VCaP (cell line): Measurements from ENCODE around the gene CACHD1.

ENCODE experiments used
- H3K27ac ChIP-seq: fragments of 450-650 bp; 2 replicates; pipeline ENCODE4 v1.5.1; 2017
- TF ChIP-seq, protein P1 (sequence below): fragments of 450-650 bp; conservative IDR thresholded peaks from 2 replicates; pipeline ENCODE4 v1.5.1; 2017; ENCODE audit warnings: mild to moderate bottlenecking, moderate library complexity

The CACHD1 gene

DNA sequence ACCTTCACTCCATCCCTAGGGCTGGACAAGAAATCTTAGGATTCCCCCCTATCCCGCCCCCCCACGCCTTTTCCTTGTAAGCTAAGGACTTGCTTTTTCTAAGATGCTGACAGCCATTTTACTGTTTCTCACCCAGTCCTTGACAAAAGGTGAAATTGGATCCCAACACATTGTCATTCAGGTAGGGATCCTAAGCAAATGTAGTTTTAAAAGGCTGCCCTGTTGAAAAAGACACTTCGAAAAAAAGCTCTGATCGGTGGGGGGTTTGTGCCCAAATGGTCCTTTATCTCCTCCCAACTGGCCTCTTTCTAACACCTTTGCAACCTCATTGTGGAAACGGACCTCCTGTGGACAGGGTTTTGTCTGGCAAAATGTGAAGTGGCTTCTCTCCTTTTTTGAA, 2.9 kb downstream of the CACHD1 start:
- TF ChIP-seq, protein P1, sequence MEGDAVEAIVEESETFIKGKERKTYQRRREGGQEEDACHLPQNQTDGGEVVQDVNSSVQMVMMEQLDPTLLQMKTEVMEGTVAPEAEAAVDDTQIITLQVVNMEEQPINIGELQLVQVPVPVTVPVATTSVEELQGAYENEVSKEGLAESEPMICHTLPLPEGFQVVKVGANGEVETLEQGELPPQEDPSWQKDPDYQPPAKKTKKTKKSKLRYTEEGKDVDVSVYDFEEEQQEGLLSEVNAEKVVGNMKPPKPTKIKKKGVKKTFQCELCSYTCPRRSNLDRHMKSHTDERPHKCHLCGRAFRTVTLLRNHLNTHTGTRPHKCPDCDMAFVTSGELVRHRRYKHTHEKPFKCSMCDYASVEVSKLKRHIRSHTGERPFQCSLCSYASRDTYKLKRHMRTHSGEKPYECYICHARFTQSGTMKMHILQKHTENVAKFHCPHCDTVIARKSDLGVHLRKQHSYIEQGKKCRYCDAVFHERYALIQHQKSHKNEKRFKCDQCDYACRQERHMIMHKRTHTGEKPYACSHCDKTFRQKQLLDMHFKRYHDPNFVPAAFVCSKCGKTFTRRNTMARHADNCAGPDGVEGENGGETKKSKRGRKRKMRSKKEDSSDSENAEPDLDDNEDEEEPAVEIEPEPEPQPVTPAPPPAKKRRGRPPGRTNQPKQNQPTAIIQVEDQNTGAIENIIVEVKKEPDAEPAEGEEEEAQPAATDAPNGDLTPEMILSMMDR, result no peak
- no peak overlapping the region for H3K27ac ChIP-seq

DNA sequence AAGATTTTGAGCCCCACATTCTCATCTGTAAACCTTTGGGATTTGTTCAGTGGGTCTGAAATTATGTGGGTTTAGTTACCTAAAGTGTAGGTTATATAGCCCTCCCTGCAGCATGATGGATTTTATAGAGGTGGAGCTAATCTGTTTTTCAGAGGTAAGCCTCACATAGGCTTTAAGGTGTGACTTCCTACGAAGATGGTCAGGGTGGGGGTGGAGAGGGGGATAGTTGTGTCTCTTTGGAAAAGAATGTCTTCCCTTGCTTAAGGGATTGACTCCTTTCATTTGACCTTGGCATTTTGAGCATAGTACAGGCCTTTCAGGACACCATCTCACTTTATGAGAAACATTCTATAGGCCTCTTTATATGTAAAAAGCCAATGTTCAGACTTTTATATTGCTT, 3.4 kb downstream of the CACHD1 start:
- no peak overlapping the region for H3K27ac ChIP-seq
- TF ChIP-seq, protein P1, result no peak

DNA sequence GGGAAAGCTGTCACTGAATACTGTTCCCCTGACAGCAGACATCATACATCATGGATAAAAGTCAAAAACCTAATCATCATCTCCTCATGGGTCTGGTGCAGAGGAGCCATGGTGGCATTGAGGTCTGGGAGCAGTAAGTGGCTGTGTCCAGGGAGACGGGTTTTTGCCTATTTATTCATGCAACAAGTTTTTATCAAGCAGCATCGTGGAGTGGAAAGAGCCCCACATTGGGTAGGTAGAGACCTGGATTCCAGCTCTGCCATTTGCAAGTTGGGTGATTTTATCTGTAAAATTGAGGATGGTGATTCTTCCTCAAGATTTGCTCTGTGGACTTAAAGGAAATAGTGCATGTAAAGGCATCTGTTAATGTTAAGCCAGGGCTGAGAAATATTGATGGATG, 4.2 kb downstream of the CACHD1 start:
- H3K27ac ChIP-seq, result no peak overlapping the region
- TF ChIP-seq, protein P1, result no peak

DNA sequence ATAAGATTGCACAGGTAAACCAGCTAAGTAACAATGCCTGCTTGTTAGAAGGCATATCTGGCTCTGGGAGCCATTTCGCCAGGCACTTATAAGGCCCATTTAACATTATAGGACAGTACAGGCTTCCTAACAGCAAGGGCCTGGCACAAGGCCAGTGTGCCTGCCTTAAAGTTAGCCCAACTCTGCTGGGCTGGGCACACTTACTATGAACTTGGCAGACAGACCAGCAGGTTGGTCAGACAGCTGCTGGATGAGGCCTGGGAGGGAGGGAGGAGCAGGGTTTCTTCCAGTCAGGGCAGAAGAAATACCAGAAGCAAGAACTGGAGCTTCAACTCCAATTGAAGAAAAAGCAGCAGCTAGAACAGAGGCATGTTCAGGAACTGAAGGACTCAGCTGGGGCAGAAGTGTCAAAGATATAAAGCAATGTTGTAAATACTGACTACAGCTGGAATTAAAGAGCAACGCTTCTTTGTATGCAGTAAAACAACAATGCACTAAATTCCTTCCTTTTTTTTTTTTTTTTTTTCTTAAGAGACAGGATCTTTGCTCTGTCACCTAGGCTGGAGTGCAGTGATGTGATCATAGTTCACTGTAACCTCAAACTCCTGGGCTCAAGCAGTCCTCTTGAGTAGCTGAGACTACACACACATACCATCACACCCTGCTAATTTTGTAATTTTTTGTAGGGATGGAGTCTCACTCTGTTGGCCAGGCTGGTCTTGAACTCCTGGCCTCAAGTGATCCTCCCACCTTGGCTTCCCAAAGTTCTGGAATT, 4.9 kb downstream of the CACHD1 start:
- TF ChIP-seq, protein P1, result no peak
- no peak overlapping the region for H3K27ac ChIP-seq

DNA sequence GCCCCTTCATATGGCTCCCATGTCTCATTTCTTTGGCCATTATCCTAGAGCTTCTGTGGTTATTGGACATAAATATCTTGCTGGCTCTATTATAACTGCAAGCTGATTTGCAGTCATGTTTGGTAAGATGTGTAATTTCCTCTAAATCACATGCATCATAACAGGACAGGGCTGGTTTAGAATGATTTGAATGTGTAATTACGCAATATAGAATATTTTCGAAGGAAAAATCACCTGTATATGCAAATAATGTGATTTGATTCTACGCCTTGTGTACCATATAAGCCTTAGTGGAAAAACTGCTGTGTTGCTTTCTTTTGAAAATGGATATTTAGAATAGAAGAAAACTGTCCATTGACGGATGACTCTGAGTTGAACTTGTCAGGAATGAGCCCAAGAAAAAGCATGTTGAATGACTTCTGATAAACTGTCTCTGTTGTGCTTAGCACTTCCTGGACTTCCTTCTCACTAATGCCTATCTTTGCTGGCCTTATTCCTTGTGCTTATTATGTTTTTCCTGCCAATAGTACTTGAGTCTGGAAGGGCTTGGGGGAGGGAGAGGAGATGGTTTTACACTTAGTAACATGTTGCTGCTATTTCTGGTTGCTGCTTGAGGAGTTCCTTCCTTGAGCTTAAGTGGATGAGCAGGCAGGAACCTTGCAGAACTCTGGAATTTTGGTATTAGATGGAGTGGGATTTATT, 6.5 kb downstream of the CACHD1 start:
- TF ChIP-seq, protein P1, result no peak
- H3K27ac ChIP-seq, result no peak overlapping the region; the same call in 1 of the 2 replicates

DNA sequence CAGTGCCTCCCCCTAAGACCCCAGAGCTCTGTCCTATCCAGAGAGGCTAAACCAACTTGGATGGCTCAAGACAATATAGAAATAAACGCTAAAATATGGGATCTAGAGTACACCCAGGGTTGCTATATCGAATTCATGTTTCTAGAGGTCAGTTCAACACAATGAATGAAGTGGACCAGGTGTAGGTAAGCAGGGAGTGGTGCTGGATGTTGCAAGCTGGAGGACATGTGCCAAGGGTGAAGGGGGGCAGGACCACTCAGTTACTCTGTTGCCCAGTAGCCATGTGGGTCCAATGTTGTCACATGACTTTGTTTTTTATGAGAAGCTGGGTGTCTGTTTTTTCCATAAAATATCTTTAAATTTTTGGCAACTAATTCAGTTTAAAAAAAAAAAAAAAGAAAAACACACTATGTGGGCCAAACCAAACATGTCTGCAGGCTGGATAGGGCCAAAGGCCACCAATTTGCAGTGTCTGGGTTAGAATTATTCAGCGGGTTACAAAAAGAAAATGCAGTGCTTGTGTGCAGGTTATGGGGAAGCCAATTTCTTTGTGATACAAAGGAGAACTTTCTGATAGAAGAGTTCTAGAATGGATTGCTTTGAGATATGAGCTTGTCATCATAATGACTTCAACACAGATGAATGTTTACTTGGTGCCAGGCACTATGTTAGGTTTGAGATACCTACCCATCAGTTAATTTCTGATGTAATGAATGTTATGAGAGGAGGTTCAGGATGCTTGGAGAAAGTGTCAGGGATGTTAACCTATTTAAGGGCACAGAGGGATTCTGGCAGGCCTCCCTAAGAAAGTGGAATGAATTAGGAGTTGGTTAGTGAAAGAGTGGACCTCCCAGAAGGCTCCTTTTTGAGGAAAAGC, 8.9 kb downstream of the CACHD1 start:
- TF ChIP-seq, protein P1, result no peak
- H3K27ac ChIP-seq, result no peak overlapping the region

DNA sequence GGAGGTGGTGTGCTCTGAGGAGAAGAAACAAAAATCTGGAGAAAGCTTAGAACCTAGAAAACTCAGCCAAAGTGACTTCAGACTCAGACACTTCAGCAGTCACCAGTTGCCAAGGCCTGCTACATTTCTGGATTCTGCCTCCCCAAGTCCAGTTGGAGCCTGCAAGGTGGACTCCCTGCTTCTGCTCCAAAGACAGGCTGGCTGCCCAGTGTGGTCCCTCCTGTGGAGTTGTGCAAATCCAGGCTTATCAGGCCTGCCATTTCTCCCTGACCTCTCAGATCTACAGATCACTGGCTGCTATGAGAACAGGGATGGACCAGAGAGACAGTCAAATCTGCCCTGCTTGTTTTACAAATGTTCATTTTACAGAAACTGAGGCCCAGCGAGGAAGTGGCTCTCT, 9.9 kb downstream of the CACHD1 start:
- TF ChIP-seq, protein P1, result no peak
- H3K27ac ChIP-seq, result no peak overlapping the region
